GM19023 (cell line): ENCODE results near the gene MVD.

Source experiments
- ATAC-seq: cut with Tn5 transposase; IDR thresholded peaks from one replicate; pipeline ENCODE4 v1.9.1; 2021; ENCODE audit warnings: mild to moderate bottlenecking, moderate library complexity; ENCODE audit not compliant: unreplicated experiment

The MVD gene, protein sequence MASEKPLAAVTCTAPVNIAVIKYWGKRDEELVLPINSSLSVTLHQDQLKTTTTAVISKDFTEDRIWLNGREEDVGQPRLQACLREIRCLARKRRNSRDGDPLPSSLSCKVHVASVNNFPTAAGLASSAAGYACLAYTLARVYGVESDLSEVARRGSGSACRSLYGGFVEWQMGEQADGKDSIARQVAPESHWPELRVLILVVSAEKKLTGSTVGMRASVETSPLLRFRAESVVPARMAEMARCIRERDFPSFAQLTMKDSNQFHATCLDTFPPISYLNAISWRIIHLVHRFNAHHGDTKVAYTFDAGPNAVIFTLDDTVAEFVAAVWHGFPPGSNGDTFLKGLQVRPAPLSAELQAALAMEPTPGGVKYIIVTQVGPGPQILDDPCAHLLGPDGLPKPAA

DNA sequence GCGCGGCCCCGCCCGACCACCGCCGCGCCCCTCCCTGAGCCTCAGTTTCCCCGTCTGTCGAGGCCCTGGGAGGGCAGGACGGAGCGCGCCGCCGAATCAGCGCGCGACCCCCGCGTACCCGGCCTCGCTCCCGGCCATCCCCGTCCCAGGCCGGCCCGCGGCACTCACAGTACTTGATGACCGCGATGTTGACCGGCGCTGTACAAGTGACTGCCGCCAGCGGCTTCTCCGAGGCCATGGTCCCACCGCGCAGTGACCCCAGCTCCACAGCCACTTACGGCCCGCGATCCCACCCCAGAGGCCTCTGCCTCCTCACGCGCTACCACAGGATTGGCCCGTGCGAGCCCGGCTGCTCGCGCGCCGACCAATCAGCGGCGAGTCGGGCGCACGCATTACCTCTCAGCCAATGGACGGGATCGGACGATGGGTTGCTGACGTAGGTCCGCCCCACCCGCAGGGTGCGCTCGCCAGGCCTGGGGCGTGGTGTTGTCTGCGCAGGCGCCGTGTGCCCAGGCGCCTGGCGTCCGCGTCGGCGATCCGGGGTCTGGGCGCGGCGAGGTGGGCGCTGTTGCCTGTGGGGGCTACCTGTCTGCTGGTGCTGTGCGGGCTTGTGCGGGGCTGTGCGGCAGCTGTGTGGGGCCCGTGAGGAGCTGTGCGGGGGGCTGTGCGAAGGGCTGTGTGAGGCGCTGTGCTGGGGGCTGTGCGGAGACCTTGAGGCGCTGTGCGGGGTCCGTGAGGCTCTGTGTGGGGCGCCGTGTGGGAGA, at the start of gene MVD:
Gene MVD, minus strand, starts transcription at position 249 of the 764 bp plus-strand sequence. Its CDS starts 11 bp downstream, at position 238.
- peak; percentile 95 for ATAC-seq

DNA sequence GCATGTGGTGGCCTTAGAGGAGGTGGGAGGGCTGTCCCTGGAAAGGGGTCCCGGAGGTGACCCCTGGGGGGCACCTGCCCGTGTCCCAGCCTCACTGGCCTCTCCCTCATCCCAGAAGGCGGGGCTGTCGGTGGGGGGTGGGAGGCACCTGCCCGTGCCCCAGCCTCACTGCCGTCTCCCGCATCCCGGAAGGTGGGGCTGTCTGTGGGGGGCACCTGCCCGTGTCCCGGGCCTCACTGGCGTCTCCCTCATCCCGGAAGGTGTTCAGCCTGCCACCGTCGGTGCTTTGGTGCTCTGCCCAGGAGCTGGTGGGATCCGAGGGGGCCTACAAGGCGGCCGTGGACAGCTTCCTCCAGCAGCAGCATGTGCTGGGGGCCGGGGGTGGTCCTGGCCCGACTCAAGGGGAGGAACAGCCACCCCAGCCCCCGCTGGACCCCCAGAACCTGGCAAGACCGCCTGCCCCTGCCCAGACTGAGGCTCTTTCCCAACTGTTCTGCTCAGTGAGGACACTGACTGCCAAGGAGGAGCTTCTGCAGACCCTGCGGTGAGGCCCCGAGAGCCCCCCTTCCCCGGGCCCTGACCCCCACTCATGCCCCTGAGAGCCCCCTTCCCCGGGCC, 49.6 kb upstream of the MVD start:
- ATAC-seq = no peak

DNA sequence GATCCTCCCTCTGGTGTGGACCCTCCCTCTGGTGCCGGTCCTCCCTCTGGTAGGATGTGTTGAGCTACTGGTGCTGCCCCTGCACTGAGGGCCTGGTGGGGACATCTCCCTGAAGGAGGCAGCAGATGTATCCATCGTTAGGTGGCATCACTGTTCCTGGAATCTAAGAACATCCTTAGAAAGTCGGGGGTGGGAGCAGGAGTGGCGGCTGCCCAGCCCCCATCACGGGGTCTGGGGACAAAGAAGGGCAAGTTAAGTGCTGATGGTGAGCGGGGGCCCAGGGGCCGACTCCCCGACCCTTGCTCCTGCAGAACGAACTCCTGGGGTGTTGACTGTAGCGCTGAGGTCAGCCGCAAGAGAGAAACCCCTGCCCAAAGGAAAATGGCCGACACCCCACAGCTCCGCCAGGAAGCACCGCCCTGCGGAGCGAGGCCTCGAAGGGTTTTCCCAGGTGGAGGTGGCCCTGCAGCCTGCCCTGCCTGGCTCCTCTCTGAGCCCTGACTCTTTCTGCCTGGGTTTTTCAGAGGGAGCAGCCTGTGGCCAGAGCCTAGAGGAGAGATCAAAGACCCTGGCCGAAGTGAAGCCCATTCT, 49.0 kb upstream of the MVD start:
- ATAC-seq = no peak

- ATAC-seq = no peak
These were observed 47.7 kb upstream of the MVD start for GRCh38 chr16:88710556-88710955.

- ATAC-seq = no peak
These were observed 44.3 kb upstream of the MVD start for GRCh38 chr16:88706965-88707826.

DNA sequence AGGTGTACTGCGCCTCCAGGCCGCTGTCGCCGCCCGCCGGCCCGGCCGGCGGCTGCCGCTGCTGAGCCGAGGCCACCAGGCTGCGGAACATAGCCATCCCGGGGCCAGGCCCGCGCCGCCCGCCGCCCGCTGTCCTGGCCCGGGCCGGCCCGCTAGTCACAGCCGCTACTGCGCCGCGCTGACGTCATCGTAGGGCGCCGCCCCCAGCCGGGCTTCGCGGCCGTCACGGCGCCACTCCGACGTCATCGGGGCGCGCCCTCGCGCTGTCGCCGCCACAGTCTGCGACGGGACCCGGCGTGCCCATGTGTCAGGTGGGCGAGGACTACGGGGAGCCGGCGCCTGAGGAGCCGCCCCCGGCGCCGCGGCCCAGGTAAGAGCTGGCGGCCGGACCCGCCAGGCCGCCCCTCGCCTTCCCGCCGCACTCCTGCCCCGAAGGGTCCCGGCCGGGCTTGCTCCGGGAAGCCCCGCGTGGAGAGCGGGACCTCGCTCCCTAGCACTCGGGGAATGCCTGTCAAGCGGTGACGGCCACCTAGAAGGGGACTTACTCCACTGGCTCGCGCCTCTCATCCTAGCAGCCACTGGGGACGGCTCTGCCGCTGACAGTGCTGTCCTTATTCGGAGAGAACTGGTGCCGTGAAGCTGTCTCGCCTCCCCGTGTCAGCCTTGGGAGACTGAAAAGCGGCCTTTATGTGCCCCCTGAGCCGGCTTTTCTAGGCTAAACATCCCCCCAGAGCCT, 43.5 kb upstream of the MVD start, which contains the start of the genes CTU2 and RNF166:
Gene CTU2, plus strand, starts transcription at position 275 of the 736 bp plus-strand sequence. Its CDS starts 28 bp downstream, at position 303.
Gene RNF166, minus strand, starts transcription at position 180 of the 736 bp plus-strand sequence. Its CDS starts 83 bp downstream, at position 97.
- ATAC-seq = peak; percentile 71

GRCh38 chr16:88705801-88706228, 42.9 kb upstream of the MVD start:
- ATAC-seq = peak; percentile 14

DNA sequence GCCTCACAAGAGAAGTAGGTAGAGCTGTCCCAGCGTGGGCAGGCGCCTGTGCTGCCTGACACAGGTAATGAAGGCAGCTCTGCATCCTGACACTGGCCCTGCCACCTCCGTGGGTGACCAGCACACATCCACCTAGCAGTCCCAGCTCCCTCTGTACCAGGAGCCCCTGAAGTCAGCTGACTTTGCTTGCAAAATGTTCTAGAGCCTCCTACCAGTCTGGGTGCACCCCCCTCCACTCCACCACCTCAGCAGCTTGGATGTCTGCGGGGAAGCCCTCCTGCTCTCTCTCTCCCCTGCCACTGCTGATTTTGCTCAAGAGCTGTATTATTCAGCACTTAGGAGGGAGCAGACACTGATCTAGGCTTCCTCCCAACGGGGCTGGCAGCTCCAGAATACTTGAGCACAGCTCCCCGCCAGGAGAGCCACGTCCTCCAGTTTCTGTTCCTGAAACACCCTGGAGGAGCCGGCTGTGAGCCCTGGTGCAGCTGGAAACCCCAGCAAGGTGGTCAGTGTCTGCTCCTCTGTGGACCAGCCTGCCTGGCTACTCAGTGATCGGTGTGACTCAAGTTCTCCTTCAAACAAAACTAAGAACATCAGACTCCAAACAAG, 42.3 kb upstream of the MVD start:
- no peak for ATAC-seq

DNA sequence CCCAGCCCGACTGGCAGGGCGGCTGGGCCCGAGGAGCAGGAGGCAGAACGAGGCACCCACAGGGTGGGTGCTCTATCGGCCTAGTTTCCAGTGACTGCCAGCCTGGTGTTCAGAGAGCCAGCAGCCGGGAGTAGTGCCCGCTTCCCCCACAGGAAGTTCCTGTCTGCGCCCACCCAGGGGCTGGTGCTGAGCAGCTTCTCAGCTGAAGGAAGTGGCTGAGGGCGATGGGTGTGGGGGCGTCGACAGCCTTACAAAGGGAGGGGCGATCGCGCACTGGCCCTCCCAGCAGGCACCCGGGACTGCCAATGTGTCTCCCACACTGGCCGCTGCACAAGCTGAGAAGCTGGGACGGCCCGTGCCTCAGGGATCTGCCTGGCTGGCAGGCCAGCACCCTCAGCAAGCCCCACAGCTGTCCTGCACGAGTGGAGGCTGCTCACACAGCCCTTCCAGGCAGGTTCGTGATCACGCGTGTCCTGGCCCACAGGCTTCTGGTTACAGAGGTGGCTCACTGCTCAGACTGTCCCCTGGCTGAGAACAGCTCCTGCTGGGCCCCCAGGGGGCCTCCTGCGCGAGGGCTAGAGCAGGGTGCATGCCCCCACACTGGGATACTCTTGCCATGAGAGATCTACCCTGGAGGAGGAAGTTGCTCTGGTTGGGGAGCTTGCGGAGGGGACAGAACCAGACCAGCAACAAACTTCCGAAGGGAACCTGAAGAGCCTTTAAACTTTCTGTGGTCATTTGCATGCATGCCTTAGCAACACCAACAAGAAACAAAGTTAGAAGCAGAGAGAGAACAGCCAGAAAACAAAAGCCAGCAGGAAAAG, 40.8 kb upstream of the MVD start:
- ATAC-seq = no peak

GRCh38 chr16:88702371-88703210, 39.7 kb upstream of the MVD start:
- no peak for ATAC-seq

- no peak for ATAC-seq
These were observed 38.9 kb upstream of the MVD start for GRCh38 chr16:88701581-88702370.

DNA sequence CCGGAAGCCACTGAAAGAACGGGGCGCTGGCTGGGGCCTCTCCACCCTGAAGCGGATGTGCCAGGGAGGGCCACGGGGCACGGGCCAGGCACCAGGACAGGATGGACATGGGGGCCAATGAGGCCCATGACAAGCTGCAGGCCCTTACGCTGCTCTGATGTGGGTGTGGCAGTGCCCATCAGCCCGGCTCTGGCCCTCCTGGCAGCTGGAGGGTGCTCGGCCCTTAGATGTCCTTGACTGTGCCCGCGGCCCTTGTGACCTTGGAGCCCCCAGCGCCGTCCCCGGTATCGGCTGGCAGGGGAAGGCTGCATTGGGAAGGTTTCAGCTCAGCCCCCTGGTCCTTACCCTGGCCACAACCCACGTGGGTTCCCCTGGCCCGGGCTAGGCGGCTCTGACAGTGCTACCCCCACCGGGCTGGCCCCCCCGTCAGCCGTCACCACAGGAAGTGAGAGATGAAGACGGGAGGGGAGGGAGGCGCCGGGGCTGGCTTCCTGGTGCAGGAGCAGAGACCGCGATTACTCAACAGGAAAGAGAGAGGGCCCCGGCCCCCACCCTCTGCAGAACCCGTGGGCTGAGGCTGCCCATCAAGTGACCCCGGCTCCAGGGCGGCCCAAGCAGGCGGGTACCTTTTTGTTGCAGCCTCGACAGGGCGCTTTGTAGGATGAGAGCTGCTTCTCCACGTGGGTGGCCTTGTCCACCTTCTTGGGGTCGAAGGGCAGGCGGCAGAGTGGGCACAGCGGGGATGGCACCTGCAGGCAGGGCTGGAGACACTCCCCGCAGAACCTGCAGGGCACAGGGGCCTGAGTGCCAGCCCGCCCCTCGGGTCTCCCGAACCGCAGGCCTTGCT, 38.0 kb upstream of the MVD start:
- peak; percentile 70 for ATAC-seq

DNA sequence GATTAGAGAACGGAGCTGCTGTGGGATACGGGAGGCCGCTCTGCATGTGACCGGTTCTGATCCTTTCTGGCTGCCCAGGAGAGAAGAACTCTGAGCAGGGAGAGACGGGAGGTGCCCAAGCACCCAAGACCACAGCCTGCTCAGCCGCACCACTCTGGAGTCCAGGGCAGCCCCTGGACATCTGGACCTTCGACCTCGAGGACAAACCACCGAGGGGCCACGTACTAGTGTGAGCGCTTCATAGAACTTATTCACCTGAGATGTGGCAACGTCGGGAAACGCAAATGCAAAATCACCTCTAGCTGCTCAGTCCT, 37.4 kb upstream of the MVD start:
- ATAC-seq = no peak

- no peak for ATAC-seq
These were observed 36.3 kb upstream of the MVD start for GRCh38 chr16:88699180-88699579.

DNA sequence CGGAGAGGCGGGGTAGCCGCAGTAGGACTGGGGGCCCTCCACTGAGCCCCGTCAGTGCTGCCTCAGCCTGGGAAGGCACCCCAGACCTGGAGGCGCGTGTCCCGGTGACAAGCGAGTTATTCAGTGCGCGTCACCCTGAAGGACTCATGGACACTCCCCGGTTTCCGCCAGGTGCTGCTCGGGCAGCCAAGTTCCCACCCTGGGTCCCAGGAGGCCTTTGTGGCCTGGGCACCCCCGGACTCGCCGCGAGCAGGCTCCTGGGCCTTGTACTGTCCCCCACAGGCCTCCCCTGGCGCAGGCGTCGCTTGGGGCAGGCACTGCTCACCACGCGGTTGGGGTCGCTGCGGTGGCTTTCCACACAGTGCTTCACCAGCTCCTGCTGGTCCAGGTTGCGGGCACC, 35.8 kb upstream of the MVD start:
- ATAC-seq = no peak
